Measurements from ENCODE around the gene INSIG1.

GRCh38 chr7:155351120-155351870 is 53.6 kb downstream of the INSIG1 start:
- no peak for TF ChIP-seq CTCF (IDR thresholded peaks at IDR 0.05)
- TF ChIP-seq POLR2A (IDR thresholded peaks at IDR 0.05), result no peak
- no peak for TF ChIP-seq POLR2AphosphoS5 (IDR thresholded peaks at IDR 0.05)
- no peak for TF ChIP-seq EP300 (IDR thresholded peaks at IDR 0.05)
